ENCODE data around the gene URI1.
"Not testable (repeated sequence)": the region's sequence is repeated elsewhere in the genome, so short reads cannot be mapped to it uniquely, and the experiment has no call there.

URI1 gene

DNA sequence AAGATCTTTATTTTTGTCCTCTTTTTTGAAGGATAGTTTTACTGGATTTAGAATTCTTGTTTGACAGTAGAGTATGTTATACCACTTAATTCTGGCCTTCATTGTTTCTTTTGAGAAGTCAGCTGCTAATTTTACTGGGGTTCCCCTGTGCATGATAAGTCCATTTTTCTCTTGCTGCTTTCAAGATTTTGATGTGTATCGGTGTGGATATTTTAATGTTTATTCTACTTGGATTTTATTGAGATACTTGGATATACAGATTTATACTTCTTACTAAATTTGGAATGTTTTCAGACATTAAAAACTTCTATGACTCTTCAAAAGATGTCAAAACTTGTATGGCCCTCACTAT, 86.9 kb downstream of the URI1 start:
- DNase-seq = no peak

DNA sequence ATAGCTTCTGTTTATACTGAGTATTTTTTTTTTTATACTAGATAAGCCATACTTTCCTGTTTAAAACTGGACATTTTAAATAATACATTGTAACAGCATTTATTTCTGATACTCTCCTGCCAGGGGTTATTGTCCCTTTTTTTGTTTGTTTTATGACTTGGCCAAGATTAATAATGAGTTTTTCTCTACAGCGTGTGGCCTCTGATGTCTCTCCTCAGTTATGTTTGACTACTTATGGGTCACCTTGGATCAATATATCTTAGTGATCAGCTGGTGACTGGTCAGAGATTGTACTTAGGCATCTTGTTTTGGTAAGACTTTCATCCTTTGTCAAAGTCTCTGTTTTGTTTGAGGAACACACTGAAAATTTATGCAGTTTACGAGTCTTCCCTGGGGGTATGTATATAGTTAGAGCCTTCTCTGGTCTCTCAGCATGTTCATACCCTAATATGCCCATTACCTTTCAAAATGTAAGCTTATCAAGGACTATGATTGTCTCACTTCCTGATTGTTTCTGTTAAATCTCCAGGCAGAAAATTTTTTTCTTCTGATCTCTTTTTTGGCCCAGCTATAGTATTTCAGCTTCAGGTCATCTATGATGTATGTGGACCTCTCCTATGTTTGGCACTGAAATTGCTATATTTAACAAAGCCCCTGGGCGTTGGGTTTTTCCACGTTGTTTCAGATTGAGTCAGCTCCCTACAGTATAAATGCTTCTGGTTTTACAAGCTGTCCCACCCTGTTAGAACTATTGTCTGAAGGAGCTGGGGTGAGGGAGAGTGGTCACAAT, 87.9 kb downstream of the URI1 start:
- DNase-seq = no peak

DNA sequence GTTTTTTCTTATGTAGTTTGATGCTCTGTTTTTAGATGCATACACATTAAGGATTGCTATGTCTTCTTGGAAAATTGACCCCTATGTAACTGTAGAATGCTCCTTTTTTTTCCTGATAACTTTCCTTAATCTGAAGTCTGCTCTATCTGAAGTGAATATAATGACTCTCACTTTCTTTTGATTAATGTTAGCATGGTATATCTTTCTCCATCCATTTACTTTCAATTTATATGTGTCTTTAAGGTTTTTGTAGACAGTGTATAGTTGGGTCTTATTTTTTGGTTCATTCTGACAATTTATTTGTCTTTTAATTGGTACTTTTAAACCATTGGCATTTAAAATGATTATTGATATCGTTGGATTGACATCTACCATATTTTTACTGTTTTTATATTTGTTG, 92.3 kb downstream of the URI1 start:
- no peak for DNase-seq

DNA sequence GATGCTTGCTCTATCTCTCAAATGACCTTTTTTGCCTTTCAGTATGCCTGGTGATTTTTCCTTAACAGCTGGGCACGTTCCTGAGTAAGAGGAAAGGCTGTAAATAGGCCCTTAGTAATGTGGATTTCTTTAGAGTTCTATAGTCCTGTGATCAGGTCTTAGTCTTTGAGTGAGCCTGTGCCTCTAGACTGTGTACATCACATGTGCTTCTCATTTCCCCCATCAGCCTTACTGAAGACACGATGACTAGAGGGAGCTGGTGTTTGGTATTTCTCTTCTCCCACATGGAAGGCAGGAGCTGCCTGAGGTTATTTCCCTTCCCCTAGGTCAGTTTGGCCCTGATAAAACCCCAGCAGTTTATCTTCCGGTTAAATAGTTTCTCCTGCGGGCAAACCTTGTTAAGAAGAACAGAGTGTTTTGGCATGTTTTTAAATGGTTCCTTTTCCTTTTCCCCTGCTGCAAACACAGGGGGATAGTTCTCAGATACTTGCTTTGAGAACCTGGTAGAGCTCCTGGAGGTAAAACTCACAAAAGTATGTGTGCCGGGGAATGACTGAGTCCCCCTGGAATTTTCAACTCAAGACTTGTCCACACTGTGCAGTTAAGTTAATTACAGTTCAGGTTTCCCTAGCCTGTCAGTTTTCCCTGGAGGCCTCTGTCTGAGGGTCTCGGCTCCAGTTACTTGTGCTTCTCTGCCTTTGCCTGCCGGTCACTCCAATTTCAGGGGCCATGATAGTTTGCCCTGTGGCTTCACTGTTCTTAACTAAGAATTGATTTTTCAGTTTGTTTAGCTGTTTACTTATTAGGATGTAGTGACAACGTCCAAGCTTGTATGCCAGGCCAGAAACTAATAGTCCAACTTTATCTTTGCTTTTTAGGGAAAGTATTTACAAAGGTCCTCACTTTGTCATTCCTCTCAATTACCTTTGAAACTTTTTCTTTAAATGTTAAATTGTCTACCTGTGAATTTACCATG, 94.4 kb downstream of the URI1 start:
- DNase-seq = no peak

DNA sequence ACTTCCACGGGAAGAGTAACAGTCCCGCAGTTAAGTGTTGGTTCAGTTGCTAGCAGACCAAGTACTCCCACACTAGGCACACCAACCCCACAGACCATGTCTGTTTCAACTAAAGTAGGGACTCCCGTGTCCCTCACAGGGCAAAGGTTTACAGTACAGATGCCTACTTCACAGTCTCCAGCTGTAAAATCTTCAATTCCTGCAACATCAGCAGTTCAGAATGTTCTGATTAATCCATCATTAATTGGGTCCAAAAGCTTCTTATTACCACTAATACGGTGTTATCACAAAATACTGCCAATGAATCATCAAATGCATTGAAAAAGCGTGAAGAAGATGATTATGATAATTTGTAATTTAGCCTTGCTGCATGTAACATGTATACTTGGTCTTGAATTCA, 95.8 kb downstream of the URI1 start:
- no peak for DNase-seq

DNA sequence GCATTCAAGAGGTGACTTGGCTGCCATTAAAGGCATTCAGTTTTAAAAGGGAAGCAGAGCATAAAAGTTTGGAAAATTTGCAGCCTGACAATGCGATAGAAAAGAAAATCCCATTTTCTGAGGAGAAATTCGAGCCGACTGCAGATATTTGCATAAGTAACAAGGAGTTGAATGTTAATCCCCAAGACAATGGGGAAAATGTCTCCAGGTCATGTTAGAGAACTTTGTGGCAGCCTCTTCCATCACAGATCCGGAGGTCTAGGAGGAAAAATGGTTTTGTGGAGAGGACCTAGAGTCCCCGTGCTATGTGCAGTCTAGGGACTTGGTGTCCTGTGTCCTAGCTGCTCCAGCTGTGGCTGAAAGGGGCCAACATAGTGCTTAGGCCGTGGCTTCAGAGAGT, 99.9 kb downstream of the URI1 start:
- DNase-seq = not testable (repeated sequence)

DNA sequence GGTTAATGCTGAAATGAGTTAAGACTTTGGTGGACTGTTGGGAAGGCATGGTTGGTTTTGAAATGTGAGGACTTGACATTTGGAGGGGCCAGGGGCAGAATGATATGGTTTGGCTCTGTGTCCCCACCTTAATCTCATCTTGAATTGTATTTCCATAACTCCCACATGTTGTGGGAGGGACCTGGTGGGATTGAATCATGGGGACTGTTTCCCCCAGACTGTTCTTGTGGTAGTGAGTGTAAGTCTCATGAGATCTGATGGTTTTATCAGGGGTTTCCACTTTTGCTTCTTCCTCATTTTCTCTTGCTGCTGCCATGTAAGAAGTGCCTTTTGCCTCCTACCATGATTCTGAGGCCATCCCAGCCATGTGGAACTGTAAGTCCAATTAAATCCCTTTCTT, 101.0 kb downstream of the URI1 start:
- DNase-seq = not testable (repeated sequence)

DNA sequence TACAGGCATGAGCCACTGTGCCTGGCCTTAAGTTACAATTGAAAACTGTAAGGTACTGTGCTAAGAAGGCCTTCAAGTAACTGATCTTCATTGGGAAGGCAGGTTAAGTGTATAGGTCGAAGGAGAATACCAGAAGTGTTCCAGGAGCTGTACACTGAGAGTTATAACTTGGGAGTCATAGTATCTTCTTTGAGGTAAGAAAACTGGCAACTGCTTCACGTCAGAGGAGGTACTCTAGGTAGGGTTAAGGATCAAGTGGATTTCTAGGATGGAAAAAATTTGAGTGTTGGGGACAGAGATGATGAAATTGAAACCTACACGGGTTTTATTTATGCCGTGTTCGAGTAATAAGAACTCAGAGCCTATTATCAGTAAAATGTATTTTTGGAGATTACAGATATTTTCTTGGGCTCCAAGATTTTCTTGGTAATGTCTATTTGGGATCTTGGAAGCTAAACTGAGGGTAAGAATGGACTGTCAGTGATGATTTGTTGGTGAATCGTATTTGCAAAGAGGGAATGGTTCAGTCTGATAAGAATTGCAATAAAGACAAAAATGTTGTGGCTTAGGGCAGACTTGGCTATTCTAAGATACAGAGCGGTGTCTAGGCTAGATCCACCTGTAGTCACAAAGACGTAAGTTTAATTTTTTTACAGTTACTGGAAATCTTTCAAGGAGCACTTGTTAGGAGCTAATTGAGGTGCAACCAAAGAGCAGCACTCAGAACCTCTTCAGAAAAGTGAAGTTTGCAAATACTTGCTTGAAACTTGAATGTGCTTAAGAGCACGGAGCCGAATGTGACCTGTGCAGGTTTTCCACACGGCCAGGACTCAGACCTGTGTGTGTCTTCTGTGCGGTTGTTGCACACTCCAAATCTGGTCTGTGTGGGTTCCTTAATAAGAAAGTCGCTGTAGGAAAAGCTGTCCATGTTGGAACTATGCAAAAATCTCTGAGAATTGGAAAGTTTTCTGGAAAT, 102.5 kb downstream of the URI1 start:
- no peak for DNase-seq

DNA sequence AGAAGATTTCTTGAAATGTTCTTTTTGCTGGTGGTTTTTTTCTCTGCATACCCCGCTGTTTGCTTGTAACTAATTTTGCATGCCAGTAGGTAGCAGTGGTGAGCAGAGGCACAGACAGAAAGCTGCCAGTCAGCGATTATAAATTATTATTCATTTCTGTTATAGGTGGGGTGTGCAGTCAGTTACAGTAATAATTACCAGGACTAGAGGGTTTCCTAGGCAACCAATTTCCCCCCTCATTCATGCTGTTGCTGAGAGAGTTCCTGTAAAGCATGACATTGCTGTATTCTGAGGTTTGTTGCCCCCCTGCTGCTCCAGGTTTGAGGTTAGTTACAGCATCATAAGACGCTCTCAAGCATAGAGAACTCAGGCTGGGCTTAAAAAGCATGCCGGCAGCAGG, 104.5 kb downstream of the URI1 start:
- DNase-seq = peak; percentile 10

DNA sequence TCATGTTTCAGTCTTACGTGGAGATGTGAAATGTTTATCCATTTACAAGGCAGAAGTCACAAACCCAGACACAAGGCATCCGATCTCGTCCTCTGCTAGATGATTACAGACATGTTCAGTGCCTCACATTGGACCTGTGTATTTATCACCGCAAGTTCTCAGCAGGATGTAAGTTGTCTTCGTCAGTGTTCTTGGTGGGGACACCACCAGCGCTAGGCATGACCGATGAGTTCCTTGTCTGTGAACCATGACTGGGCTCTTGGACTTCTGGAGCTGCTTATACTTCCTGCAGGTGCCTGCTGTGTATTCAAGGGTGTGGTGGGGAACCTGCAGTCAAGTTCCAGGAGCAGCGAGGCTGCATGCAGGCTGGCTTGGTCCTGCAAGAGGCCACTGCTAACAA, 105.4 kb downstream of the URI1 start:
- no peak for DNase-seq

DNA sequence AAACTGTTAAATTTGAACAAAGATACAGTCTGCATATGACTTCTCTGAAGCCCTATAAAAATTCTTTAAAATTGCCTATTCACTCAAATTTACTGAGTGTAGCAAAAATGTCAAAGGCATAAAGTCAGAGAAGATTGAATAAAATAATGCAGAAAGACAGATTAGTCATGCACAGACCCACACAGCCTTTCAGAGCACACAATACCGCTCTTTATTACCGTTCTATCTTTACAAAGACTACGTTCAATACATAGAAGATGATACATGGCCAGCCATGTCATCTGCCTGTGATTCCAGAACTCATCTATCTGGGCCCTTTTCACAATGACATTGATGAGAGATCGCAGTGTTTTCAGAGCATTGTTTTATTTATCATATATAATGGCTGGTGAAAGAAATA, 107.2 kb downstream of the URI1 start:
- no peak for DNase-seq

DNA sequence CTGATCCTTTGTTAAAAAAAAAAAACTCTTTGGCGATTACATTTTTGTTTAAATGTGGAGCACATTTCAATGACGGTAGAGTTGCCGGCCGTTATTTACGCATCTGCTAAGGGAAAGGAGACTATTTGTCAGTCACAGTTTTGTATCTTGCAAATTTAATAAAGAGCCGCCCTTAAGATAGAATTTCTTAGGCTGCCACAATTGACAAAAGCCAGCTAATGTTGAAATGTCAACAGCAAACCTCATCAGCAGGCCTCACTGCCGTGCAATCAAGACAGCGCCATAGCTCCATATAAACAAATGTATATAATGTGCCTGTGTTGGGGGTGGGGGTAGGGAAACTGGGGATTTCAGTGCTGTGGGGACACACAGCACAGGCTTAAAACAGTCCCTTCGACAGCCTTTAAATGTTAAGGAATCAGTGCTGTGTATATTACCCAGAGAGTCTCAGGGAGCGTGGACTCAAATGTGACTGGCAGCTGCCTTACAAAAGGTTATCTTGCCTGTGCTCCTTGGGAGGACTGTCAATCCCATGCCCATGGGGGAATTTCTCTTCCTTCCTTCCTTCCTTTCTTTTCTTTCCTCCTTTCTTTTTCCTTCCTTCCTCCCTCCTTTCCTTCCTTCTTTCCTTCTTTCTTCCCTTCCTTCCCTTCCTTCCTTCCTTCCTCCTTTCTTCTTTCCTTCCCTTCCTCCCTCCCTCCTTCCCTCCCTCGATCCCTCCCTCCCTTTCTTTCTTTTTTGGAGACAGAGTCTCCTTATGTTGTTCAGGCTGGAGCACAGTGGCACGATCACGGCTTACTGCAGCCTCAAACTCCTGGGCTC, 108.0 kb downstream of the URI1 start:
- DNase-seq = no peak

DNA sequence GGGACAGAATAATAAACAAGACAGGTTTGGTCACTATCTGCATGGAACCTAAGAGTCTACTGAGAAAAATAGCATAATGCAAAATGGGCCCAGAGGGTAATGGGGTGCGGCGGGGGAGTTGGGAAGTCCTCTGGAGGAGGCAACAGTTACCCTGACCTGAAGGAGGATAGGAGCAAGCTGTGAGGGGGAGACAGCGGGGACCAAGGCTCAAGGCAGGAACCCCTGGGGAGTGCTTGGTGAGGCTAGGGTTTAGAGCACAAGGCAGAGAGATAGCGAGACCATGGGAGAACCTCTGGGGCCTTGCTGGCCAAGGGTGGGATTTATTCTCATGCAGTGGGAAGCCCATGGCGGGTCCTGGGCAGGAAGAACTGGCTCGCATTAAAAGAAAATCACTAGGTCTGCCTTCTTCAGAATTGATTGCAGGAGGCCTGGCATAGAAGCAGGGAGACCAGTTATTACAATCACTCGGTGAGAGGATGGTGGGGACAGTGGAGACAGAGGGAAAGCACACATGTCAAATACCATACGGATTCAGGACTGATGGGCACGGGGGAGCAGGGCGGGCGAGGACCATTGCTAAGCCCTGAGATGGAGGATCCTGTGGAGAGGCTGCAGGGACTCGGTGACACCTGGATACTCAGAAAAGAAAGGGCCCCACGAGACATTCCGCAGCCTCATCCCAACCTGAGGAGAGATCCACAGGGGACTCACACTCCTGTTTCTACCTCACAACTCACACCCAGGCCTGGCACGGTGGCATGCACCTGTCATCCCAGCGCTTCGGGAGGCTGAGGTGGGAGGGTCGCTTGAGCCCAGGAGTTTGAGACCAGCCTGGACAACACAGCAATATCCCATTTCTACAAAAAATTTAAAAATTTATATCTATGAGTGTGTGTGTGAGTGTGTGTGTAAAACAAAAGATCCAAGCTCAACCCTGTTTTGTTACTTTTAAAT, 110.4 kb downstream of the URI1 start:
- DNase-seq = no peak

DNA sequence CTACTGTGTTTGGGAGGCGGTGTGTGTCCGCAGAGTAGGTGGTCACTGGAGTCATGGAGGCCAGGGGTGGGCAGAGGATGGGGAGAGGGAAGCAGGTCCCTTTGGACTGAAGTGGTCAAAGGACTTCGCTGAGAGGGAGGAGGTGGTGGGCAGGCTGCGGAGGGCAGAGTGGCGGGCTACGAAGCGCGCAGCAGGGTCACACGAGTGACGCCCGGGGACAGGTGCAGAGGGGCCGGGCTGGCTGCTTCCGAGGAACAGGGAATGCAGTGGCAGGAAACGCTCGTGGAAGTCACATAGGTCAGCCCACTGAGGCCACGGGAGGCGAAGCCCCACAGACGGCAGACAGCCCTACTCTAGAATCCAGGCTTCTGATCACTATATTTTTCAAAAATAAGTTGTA, 111.5 kb downstream of the URI1 start:
- no peak for DNase-seq

DNA sequence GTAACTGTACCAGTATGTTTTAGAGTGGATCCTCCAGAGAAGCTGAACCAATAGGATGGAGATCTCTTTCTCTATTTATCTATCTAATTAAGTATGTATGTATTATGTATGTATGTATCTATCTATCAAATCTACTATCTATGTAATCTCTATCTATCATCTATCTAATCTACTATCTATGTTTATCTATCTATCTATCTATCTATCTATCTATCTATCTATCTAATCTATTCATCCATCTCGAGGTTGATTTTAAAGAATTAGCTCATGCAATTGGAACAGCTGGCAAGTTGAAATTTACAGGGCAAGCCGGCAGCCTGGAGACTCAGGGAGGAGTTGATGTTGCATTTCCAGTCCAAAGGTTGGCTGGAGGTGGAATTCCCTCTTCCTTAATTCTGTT, 112.2 kb downstream of the URI1 start:
- DNase-seq = no peak

DNA sequence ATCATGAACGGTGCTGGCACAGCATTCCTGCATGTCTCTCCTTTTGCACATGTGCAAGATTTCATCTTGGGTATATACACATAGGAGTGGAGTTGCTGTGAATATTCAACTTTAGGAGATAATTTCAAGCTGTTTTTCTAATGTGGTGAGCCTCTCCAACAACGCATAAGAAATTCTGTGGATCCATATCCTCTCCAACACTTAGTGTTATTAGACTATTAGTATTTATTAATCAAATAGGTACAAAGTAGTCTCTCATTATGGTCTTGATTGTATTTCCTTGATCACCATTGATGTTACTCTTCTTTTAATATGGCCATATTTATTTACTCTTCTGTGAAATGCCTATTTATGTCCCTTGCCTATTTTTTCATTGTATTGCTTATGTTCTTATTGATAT, 114.5 kb downstream of the URI1 start:
- no peak for DNase-seq

DNA sequence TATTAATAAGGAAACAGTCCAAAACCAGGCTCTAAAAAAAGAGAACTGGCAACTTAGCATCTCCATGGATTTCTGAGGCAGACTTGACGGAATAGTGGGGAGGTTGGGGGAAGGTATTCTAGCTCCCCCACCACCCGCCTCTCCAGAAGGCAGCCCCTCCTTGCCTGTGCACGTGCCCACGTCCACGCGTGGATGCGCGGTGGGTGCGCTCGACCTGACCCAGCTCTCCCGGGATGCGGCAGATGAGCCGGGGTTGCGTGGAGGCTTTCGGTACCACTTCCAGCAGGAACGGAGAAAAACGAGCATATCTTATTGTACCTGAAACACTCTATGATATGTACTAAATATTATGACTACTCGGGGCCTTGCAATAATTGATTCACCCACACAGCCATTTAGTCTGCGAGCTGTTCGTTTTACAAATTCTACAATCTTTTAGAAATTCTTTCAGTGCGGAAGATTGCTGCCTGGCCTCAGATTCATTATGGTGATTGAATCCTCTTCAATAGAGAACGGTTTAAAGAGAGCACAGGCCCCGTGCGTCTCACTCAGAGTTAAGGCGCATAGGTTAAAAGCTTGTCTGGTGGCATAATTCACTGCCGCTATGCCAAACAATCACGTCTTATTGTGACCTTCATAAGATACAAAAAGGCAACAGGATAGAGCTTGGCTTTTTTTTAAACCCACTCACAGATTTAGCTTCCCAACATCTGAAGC, 117.9 kb downstream of the URI1 start:
- no peak for DNase-seq

DNA sequence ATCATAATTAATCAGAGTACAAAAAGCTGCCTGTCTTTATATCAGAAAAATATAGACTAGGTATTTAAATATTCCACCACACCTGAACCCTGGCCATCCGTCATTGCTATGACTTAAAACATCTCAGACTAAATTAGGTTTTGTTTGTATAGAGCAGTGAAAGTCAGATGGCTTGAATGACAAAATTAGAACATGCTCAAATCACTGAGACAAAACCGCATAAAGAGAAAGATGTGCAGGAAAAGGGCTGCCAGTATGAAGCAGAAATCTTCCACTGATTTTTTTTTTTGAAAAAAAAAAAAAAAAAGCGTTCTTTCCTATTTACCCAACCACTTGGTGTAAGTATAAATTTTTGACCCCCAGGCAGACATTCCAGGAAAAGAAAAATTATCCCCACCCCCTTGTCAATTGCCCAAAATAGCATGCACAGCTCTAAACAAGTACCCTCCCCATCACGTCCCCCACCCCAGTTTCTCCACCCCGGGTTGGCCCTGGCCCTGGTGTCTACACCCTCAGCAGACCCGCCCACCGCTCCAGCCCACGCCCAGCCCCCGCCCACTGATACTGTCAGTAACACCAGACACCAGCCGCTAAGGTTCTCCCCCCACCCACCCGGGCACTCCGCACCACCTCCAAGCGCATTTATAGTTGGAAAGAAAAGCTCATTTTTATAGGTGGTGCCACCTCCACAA, 118.6 kb downstream of the URI1 start:
- no peak for DNase-seq

DNA sequence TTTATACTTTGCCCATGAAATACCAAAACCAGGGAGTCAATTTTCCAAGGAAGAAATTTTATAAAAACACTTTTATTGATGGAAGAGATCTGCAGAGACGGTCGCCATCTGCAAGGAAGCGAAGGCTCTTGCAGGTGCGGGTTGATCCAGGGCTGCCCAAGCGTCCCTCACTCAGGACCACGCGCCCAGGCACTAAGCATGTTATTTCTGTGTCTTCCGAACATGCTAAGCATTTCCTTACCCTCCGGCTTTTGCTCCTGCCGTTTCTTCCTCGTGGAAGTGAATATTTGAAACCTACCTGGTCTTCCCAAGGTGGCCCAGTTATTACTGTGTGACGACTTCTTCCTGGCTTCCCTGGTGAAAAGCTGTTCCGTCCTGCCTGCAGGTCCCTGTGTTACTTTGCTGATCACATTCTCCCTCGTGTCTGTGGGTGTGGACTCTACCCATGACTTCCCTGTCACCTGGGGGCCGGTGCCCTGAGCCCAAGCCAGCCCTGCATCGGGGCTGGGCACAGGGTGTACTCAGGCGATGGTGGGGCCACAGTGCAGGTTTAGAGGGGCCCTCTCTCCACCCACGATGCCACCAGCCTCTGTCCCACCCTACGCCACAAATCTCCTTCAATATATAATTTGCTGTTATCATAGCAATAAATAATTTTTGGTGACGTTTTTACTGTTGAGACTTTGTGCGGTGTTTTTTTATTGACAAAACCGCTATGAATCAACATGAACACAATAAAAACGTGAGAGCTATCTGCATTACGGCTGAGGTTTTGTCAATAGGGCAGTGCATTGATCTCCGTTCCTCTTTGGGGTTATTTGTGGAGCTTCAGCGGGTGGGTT, 119.4 kb downstream of the URI1 start:
- no peak for DNase-seq
